ENCODE data around the gene SH3BGR.
"Not testable (repeated sequence)": the region's sequence is repeated elsewhere in the genome, so short reads cannot be mapped to it uniquely, and the experiment has no call there.

SH3BGR gene

GRCh38 chr21:39451332-39452206, at the start of gene SH3BGR:
Gene SH3BGR, plus strand, starts transcription at chr21:39451970. Its CDS starts 127 bp downstream, at chr21:39452097.
- no peak for DNase-seq

- no peak for DNase-seq
Observed at GRCh38 chr21:39406065-39406464, 45.7 kb upstream of the SH3BGR start.

GRCh38 chr21:39419204-39419603, 32.6 kb upstream of the SH3BGR start:
- DNase-seq: not testable (repeated sequence)

GRCh38 chr21:39422527-39423241, 29.1 kb upstream of the SH3BGR start:
- no peak for DNase-seq

GRCh38 chr21:39429445-39429844, 22.3 kb upstream of the SH3BGR start:
- DNase-seq: no peak

- no peak for DNase-seq
Observed at GRCh38 chr21:39430016-39430415, 21.8 kb upstream of the SH3BGR start.

GRCh38 chr21:39430457-39430856, 21.3 kb upstream of the SH3BGR start:
- no peak for DNase-seq

- DNase-seq: no peak
Observed at GRCh38 chr21:39430954-39431353, 20.8 kb upstream of the SH3BGR start.

GRCh38 chr21:39434950-39435349, 16.8 kb upstream of the SH3BGR start:
- DNase-seq: no peak

GRCh38 chr21:39439232-39439631, 12.5 kb upstream of the SH3BGR start:
- no peak for DNase-seq

GRCh38 chr21:39441502-39442475, 10.0 kb upstream of the SH3BGR start:
- peak; percentile 43 for DNase-seq

GRCh38 chr21:39444421-39445180, 7.2 kb upstream of the SH3BGR start:
- DNase-seq: no peak

GRCh38 chr21:39445321-39446269, 6.2 kb upstream of the SH3BGR start, which contains the start of gene LCA5L:
Gene LCA5L, minus strand, starts transcription at chr21:39445778. Its CDS starts 17,285 bp downstream, at chr21:39428493.
- peak; percentile 93 for DNase-seq

- DNase-seq: no peak
Observed at GRCh38 chr21:39447264-39447663, 4.5 kb upstream of the SH3BGR start.

- DNase-seq: no peak
Observed at GRCh38 chr21:39452207-39452969, 618 bp downstream of the SH3BGR start.

- no peak for DNase-seq
Observed at GRCh38 chr21:39452970-39453342, 1.2 kb downstream of the SH3BGR start.

- DNase-seq: no peak
Observed at GRCh38 chr21:39453571-39454179, 1.9 kb downstream of the SH3BGR start.

- no peak for DNase-seq
Observed at GRCh38 chr21:39454949-39455668, 3.3 kb downstream of the SH3BGR start.

- DNase-seq: no peak
Observed at GRCh38 chr21:39456665-39457064, 4.9 kb downstream of the SH3BGR start.

Measured in CD4-positive, alpha-beta T cell treated with Interleukin-15 for 1 hour (primary cell).